ENCODE measurements around the gene GPC1.

DNA sequence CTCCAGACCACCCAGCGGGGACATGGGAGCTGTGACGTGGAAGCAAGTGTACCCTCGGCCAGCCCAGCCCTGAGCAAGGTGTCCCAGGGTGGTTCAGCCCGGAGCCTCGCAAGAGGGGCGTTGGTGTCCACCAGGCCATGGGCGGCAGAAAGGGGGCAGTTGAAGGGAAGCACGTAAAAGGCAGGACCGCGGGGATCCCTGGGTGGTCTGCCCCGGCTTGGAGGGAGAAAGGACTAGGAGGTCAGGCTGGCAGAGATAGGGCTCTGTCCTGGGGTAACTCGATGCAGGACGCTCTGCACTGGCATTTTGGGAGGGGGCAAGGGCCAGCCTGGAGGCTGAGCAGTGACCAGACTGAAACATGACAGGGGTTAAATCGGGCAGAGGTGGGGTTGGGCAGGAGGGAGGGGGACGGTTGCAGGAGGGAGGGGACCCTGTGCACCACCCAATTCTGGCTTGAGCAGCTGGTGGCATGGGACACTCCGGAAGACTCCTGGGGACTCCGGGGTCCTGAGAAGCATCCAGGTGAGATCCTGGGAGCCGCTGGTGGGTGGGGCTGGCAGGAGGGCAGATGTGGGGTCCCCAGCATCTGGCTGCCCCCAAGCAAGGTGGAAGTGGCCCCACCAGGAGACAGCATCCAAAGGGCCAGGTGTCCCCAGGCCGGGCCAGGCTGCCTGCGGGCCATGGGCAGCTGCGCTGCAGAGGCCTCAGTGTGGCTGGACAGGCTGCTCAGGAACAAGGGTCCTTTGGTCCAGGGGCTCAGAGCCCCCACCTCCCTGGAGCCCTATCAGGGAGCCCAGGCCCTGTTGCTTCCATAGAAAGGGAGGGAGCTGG, 46.8 kb upstream of the GPC1 start:
- no peak for TF ChIP-seq POLR2AphosphoS5 (IDR thresholded peaks at IDR 0.05; ENCODE audit: low read depth, low read length)
- TF ChIP-seq, protein P1, sequence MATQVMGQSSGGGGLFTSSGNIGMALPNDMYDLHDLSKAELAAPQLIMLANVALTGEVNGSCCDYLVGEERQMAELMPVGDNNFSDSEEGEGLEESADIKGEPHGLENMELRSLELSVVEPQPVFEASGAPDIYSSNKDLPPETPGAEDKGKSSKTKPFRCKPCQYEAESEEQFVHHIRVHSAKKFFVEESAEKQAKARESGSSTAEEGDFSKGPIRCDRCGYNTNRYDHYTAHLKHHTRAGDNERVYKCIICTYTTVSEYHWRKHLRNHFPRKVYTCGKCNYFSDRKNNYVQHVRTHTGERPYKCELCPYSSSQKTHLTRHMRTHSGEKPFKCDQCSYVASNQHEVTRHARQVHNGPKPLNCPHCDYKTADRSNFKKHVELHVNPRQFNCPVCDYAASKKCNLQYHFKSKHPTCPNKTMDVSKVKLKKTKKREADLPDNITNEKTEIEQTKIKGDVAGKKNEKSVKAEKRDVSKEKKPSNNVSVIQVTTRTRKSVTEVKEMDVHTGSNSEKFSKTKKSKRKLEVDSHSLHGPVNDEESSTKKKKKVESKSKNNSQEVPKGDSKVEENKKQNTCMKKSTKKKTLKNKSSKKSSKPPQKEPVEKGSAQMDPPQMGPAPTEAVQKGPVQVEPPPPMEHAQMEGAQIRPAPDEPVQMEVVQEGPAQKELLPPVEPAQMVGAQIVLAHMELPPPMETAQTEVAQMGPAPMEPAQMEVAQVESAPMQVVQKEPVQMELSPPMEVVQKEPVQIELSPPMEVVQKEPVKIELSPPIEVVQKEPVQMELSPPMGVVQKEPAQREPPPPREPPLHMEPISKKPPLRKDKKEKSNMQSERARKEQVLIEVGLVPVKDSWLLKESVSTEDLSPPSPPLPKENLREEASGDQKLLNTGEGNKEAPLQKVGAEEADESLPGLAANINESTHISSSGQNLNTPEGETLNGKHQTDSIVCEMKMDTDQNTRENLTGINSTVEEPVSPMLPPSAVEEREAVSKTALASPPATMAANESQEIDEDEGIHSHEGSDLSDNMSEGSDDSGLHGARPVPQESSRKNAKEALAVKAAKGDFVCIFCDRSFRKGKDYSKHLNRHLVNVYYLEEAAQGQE (IDR thresholded peaks at IDR 0.05; ENCODE audit: insufficient read depth in 1 of 2, low read depth in 2 of 2, low read length in 2 of 2), result no peak
- TF ChIP-seq TAF1 (IDR thresholded peaks at IDR 0.05; ENCODE audit: borderline replicate concordance, insufficient read depth, low read length), result no peak
- TF ChIP-seq SIN3A (IDR thresholded peaks at IDR 0.05; ENCODE audit: borderline replicate concordance, insufficient read depth, low read length), result no peak

Data from PFSK-1 (cell line).